ENCODE results near the gene CACNA1C.

The CACNA1C gene

DNA sequence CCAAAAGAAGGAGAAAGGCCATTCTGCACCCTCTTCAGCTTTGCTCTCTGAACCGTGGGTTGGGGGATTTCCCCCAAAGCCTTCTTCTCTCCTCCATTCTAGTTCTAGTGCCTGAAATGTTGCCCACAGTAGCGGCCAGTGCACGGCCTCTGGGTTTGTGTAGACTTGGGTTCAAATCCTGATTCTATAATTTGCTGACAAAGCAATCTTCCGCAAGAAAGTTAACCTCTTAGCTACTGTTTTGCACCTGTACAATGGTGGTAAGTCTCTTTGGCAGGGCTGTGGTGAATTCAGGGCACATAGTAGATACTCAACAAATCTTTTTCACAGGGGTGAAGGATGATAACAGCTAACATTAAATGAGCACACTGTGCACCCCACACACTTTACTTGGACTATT, 5.8 kb upstream of the CACNA1C start:
- Histone ChIP-seq H3K27ac (ENCODE audit: poor library complexity, severe bottlenecking) (no peak overlapping the region), H3K4me1 (ENCODE audit: insufficient read depth, poor library complexity, severe bottlenecking) (no peaks in the 10 kb centered on the region), H3K36me3 (ENCODE audit: low read depth) (no peaks in the 10 kb centered on the region), H3K4me3 (ENCODE audit: severe bottlenecking) (no peak overlapping the region), H3K27me3 (ENCODE audit: insufficient read depth, poor library complexity, severe bottlenecking) (peaks cover 71% of the 10 kb centered on the region), H3K9me3 (ENCODE audit: severe bottlenecking) (no peaks in the 10 kb centered on the region)
- DNase-seq (ENCODE audit: low spot score) (no peak), ATAC-seq (ENCODE audit: low read depth) (no peak)
- TF ChIP-seq, protein P1, sequence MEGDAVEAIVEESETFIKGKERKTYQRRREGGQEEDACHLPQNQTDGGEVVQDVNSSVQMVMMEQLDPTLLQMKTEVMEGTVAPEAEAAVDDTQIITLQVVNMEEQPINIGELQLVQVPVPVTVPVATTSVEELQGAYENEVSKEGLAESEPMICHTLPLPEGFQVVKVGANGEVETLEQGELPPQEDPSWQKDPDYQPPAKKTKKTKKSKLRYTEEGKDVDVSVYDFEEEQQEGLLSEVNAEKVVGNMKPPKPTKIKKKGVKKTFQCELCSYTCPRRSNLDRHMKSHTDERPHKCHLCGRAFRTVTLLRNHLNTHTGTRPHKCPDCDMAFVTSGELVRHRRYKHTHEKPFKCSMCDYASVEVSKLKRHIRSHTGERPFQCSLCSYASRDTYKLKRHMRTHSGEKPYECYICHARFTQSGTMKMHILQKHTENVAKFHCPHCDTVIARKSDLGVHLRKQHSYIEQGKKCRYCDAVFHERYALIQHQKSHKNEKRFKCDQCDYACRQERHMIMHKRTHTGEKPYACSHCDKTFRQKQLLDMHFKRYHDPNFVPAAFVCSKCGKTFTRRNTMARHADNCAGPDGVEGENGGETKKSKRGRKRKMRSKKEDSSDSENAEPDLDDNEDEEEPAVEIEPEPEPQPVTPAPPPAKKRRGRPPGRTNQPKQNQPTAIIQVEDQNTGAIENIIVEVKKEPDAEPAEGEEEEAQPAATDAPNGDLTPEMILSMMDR (IDR thresholded peaks at IDR 0.05; ENCODE audit: poor library complexity, severe bottlenecking) = no peak

DNA sequence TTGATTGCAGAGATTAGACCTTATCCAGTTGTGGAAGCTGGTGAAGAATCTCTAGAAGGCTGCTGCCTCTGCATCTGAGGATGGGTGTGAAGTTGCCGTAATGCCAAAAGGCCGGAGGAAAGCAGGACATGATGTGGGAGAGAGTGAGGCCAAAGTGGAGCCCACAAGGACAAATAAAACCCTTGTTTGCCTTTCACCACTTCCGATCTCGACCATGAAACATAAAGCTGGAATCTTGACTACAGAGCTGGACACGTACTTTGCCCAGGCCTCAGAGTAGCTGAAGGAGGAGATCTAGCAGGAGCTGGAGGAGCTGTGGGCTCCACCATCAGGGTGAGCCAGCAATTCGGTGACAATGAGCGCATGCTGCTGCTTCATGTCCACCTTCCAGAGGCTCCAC, 5.0 kb upstream of the CACNA1C start:
- Histone ChIP-seq H3K36me3 (ENCODE audit: low read depth) (no peaks in the 10 kb centered on the region), H3K4me1 (ENCODE audit: insufficient read depth, poor library complexity, severe bottlenecking) (no peaks in the 10 kb centered on the region), H3K27me3 (ENCODE audit: insufficient read depth, poor library complexity, severe bottlenecking) (peaks cover 67% of the 10 kb centered on the region), H3K4me3 (ENCODE audit: severe bottlenecking) (no peak overlapping the region), H3K9me3 (ENCODE audit: severe bottlenecking) (no peaks in the 10 kb centered on the region), H3K27ac (ENCODE audit: poor library complexity, severe bottlenecking) (no peak overlapping the region)
- TF ChIP-seq, protein P1 (IDR thresholded peaks at IDR 0.05; ENCODE audit: poor library complexity, severe bottlenecking) = no peak
- no peak for DNase-seq (ENCODE audit: low spot score)
- ATAC-seq (ENCODE audit: low read depth) = no peak

DNA sequence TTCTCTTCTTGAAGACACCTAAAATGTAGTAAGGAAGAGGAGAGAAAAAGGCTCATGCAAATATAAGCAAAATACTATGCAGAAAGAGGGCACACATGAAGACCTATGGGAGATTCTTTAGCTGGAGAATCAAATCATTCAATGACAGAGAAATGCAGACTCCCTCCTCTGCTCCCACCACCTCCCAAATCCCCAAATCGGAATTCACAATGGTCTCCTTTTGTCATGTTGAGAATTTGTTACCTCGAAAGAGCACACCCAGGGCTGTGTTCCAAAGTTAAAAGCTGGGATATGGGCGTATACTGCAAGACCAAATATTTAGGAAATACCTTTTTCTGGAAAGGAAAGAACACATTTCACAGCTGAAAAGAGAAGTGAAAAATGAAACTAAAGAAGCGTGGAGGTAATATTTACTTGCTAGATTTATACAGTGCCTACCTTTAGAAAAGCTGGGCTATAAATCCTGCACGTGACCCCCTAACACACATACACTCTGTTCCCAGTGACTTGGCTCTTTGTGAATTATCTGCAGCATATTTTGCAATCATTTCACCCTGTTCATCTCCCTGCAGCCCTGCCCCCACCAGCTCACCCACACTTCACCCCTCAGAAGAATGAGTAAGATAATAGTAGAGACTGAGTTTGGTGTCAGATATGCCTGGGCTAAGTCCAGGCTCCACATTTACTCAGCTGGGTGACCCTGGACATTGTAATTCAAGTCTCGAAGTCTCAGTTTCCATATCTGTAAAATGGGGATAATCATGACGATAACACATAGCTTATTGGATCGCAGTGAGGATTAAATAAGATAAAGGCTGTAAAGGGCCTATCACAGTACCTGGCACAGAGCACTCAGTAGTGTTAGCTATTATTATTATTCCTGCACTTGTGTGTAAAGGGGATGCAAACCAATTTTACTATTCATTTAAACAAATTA, 2.9 kb upstream of the CACNA1C start:
- Histone ChIP-seq H3K4me3 (ENCODE audit: severe bottlenecking) (no peak overlapping the region), H3K27ac (ENCODE audit: poor library complexity, severe bottlenecking) (no peak overlapping the region), H3K27me3 (ENCODE audit: insufficient read depth, poor library complexity, severe bottlenecking) (peaks cover 71% of the 10 kb centered on the region), H3K9me3 (ENCODE audit: severe bottlenecking) (no peaks in the 10 kb centered on the region), H3K4me1 (ENCODE audit: insufficient read depth, poor library complexity, severe bottlenecking) (no peaks in the 10 kb centered on the region), H3K36me3 (ENCODE audit: low read depth) (no peaks in the 10 kb centered on the region)
- no peak for DNase-seq (ENCODE audit: low spot score)
- no peak for ATAC-seq (ENCODE audit: low read depth)
- TF ChIP-seq, protein P1 (IDR thresholded peaks at IDR 0.05; ENCODE audit: poor library complexity, severe bottlenecking) = no peak

DNA sequence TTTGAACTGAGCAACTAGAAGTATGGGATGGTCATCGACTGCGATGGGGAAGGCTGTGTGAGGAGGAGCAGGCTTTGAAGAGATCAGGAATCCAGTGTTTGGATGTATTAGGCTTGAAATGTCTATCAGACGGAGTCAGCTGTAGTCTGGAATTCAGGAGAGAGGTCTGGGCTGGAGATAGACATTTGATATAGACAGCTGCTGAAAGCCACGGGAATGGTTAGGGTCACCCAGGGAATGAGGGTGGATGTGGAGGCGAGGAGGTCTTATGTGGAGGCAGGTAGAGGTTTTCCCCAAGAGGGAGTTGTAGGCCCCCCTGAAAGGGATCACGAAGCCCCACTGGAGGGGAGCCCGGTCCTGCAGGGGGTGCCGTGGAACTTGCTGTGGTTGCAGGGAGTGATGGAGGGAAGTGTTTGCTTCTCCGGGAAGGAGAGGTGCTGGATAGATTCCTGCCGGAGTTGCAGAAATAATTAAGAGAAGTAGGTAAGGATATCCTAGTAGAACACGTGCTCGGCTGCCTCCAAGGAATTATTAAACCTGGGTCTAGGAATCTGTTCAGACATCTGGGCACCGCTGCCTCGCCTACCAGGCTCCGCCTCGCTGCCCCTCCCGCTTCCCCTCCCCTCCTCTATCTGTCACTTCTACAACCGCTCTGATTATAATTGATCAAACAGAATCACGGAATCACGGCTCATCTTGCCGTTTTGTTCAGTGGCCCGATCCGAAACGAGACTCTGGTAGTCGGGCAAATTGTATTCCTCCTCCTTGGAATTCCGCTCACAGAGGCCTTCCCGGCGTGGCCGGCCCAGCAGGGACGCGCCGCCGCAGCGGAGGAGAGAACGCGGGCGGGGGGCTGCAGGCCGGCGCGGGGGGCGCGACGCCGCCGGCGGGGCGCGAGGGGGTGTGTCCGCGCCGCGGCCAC, 826 bp upstream of the CACNA1C start:
- Histone ChIP-seq H3K9me3 (ENCODE audit: severe bottlenecking) (no peaks in the 10 kb centered on the region), H3K4me3 (ENCODE audit: severe bottlenecking) (no peak overlapping the region), H3K4me1 (ENCODE audit: insufficient read depth, poor library complexity, severe bottlenecking) (no peaks in the 10 kb centered on the region), H3K27me3 (ENCODE audit: insufficient read depth, poor library complexity, severe bottlenecking) (peaks cover 84% of the 10 kb centered on the region), H3K36me3 (ENCODE audit: low read depth) (no peaks in the 10 kb centered on the region), H3K27ac (ENCODE audit: poor library complexity, severe bottlenecking) (no peak overlapping the region)
- DNase-seq (ENCODE audit: low spot score) (no peak), ATAC-seq (ENCODE audit: low read depth) (no peak)
- TF ChIP-seq, protein P1 (IDR thresholded peaks at IDR 0.05; ENCODE audit: poor library complexity, severe bottlenecking) = no peak

All from RWPE2 (cell line).